HG03196 (cell line): ENCODE data around the gene CDYL2.

Experiments used
- ATAC-seq: cut with Tn5 transposase; IDR thresholded peaks from one replicate; pipeline ENCODE4 v1.9.1; 2021; ENCODE audit not compliant: unreplicated experiment

The CDYL2 gene

DNA sequence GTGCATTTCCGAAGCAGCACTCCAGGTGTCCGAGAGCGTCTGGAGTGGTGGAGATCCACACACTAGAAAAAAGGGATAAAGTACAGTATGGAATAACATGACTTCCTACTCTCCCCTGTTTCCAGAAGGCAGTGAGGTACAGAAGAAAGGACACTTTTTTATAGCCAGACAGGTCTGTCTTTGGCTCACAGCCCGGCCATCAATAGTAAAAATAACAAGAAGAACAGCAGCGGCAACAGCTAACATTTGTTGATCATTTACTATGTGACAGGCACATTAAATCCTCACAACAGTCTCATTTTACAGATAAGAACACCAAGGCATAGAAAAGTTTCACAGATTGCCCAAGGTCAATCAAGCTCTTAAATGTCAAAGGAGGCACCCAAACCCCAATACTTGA is 247.4 kb downstream of the CDYL2 start:
- ATAC-seq: no peak

DNA sequence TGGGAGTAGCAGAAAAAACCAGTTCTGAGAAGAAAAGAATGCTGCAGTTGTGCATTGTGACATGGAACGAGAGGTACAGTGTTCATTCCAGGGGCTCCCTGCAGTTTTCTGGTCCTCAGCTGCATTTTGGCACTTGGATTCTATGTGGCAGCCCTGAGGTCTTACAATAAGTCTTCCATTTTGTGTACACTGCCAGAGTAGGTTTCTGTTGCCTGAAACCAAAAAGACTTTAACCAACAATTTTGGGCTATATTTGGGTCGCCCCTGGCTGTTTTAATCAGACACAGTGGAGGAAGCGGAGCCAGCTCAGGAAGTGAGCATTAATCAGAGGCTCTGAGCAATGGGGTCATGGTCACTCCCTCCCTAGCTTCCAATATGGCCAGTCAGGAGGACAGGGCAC is 247.9 kb downstream of the CDYL2 start:
- ATAC-seq: no peak

DNA sequence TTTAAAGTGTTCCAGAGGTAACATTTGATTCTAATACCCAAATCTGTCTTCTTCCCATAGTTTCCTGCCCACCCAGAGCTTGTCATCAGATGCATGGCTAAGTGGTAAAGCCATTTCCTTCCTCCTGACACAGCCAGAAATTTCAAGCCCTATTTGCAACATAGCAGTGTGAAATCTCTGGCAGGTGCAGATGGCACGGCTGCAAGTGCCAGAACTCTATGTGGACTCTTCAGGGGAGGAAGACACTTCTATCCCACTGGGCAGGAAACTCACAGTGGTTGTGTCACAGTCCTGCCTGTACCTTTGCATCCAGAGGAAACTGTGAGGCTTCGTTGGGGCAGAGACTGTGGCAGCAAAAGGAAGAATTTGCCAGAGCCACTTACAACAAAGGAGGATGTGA is 250.4 kb downstream of the CDYL2 start:
- no peak for ATAC-seq

DNA sequence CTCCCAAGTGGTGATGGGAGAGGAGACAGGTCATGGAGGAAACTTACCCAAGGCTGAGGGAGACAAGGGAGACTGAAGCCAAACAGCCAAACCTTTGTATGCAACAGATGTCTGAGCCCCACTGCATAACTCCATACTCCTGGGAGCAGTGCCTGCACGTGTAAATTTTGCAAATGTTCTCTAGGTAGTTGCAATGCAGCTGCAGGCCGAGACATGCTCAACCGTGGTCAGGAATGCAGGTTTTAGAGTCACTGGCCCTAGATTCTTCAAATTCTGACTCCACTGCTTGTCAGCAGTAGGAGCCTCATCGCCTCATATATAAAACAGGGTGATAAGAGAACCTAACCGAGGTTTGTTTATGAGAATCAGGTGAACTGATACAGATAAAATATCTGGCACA is 252.1 kb downstream of the CDYL2 start:
- no peak for ATAC-seq
